H1 (cell line): Measurements from ENCODE around the gene PANX1. TPM values are rescaled to one million over a fixed set of nuclear protein-coding genes. Genes with fewer than 3 reads are reported as not detected.
A peak's percentile ranks its signal among the peaks of the same experiment; 100 is the strongest.

Source experiments
- CHD2 ChIP-seq: IDR thresholded peaks from 2 replicates; pipeline ENCODE4 v1.6.1; 2012; ENCODE audit warnings: low read length, improper control_type of control experiment
- CREB1 ChIP-seq: IDR thresholded peaks from 2 replicates; pipeline ENCODE4 v1.6.1; 2012; ENCODE audit warnings: inconsistent platforms
- HDAC2 ChIP-seq, 2 experiments: fragments of 300-600 bp in 1 of 2; sonication (generic) in 1 of 2; IDR thresholded peaks; 2 replicates each; pipeline ENCODE4 v1.6.1; 2011 to 2012; ENCODE audit warnings: low read depth in 2 of 2, low read length in 2 of 2, mild to moderate bottlenecking in 2 of 2, moderate library complexity in 2 of 2, borderline replicate concordance in 1 of 2, inconsistent platforms in 1 of 2
- KDM1A ChIP-seq: fragments of 200-600, 300-600 bp; sonication (generic); IDR thresholded peaks from 2 replicates; pipeline ENCODE4 v1.7.1; 2016; ENCODE audit warnings: mild to moderate bottlenecking, low read length, borderline replicate concordance
- RBBP5 ChIP-seq: IDR thresholded peaks from 2 replicates; pipeline ENCODE4 v1.7.1; 2012; ENCODE audit warnings: low read depth, mild to moderate bottlenecking, inconsistent platforms, low read length, moderate library complexity, borderline replicate concordance
- RFX5 ChIP-seq: IDR thresholded peaks from 2 replicates; pipeline ENCODE4 v1.6.1; 2011; ENCODE audit warnings: low read depth, low read length, improper control_type of control experiment, borderline replicate concordance
- RNF2 ChIP-seq: fragments of 200-900, 300-1000 bp; sonication (generic); IDR thresholded peaks from 2 replicates; pipeline ENCODE4 v1.7.1; 2016; ENCODE audit warnings: borderline replicate concordance, low read depth, mild to moderate bottlenecking, antibody characterized with exemption, low read length; ENCODE audit not compliant: poor library complexity, severe bottlenecking; ENCODE audit errors: missing control alignments
- SAP30 ChIP-seq: fragments of 300-600 bp; sonication (generic); IDR thresholded peaks from 2 replicates; pipeline ENCODE4 v1.7.1; 2012; ENCODE audit warnings: low read length, moderate library complexity, mild to moderate bottlenecking, inconsistent platforms; ENCODE audit not compliant: insufficient read depth, insufficient replicate concordance
- SP1 ChIP-seq: IDR thresholded peaks from 2 replicates; pipeline ENCODE4 v1.6.1; 2011; ENCODE audit warnings: low read depth, low read length
- SP4 ChIP-seq: IDR thresholded peaks from 2 replicates; pipeline ENCODE4 v1.6.1; 2012; ENCODE audit warnings: low read length, inconsistent platforms
- SRF ChIP-seq: IDR thresholded peaks from 2 replicates; pipeline ENCODE4 v1.6.1; 2011; ENCODE audit warnings: mild to moderate bottlenecking, low read depth, low read length, moderate library complexity
- TAF1 ChIP-seq: IDR thresholded peaks from 2 replicates; pipeline ENCODE4 v1.6.1; 2011; ENCODE audit warnings: mild to moderate bottlenecking, low read depth, low read length
- polyA plus RNA-seq, 7 experiments: library from polyadenylated mRNA; depleted of rRNA in 3 of 7; stranded (reverse) in 5 of 7; unstranded in 2 of 7; fragments of >200 nt in 5 of 7; fragments of 200-250 nt in 2 of 7; gene quantifications; 1 replicate in 5 of 7; 2 replicates in 1 of 7; 4 replicates in 1 of 7; pipeline versions ENCODE4 v1.2.1 to v1.2.3, GENCODE V29; 2011 to 2013; ENCODE audit warnings: missing spikeins in 2 of 7, mixed read lengths in 2 of 7
- total RNA-seq: library from RNA; stranded (reverse); fragmentation: NEBNext Ultra II Directional; extraction: Animal tissue kit (Norgen Biotek cat#: 25700); gene quantifications from 2 replicates; pipeline ENCODE4 v1.2.1, GENCODE V29; 2021

Gene PANX1
- total and polyA plus RNA-seq, 2 of the 8 experiments (the other 6 are each of a cell fraction or from before 2014, with no cell fraction given) = 15.9 to 35.2 TPM

GRCh38 chr11:94128291-94128745 lies 323 bp upstream of the PANX1 start (continued):
- TF ChIP-seq HDAC2 (IDR thresholded peaks at IDR 0.05; ENCODE audit: borderline replicate concordance in 1 of 2, low read depth in 2 of 2, low read length in 2 of 2) (0 out of 4 replicates have a peak, but pooled peaks of 1 of the 2 experiments have one; percentile 24), RBBP5 (no peak), KDM1A (no peak), CREB1 (no peak), CHD2 (no peak), RFX5 (no peak), TAF1 (no peak; the same call in 1 of the 2 replicates), SAP30 (no peak), SP1 (no peak), RNF2 (no peak), SRF (peak; percentile 44; the same call in 1 of the 2 replicates), SP4 (no peak)
- TF ChIP-seq, all 59 proteins: peak for 6
